OCI-LY3 (cell line): Measurements from ENCODE around the gene ITPKB.

Experiments used
- EZH2phosphoT487 ChIP-seq: fragments of 200-600 bp; shearing (Covaris generic); IDR thresholded peaks from 2 replicates; pipeline ENCODE4 v1.6.1; 2018; ENCODE audit warnings: antibody characterized with exemption, mixed run types, low read depth
- TF ChIP-seq, protein P1 (sequence below): fragments of 200-600, 300-600 bp; sonication (generic); IDR thresholded peaks from 2 replicates; pipeline ENCODE4 v1.5.1; 2014; ENCODE audit warnings: antibody characterized with exemption, low read length, low read depth

- TF ChIP-seq EZH2phosphoT487: no peak
- TF ChIP-seq, protein P1, sequence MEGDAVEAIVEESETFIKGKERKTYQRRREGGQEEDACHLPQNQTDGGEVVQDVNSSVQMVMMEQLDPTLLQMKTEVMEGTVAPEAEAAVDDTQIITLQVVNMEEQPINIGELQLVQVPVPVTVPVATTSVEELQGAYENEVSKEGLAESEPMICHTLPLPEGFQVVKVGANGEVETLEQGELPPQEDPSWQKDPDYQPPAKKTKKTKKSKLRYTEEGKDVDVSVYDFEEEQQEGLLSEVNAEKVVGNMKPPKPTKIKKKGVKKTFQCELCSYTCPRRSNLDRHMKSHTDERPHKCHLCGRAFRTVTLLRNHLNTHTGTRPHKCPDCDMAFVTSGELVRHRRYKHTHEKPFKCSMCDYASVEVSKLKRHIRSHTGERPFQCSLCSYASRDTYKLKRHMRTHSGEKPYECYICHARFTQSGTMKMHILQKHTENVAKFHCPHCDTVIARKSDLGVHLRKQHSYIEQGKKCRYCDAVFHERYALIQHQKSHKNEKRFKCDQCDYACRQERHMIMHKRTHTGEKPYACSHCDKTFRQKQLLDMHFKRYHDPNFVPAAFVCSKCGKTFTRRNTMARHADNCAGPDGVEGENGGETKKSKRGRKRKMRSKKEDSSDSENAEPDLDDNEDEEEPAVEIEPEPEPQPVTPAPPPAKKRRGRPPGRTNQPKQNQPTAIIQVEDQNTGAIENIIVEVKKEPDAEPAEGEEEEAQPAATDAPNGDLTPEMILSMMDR: no peak
Observed at GRCh38 chr1:226622012-226622411, 117.1 kb downstream of the ITPKB start.
